GM20431 (cell line): ENCODE results near the gene COL8A2.
"Not testable (repeated sequence)": the region's sequence is repeated elsewhere in the genome, so short reads cannot be mapped to it uniquely, and the experiment has no call there.

Experiments
- in situ Hi-C: fragments of 300-500 bp; cut with MseI, MboI; formaldehyde crosslinking; loops from one replicate; pipeline ENCODE4 v1.15.0; 2020; ENCODE audit warnings: low sequenced_read_pairs; ENCODE audit not compliant: unreplicated experiment

The COL8A2 gene

GRCh38 chr1:36125129-36125991, at the start of gene COL8A2:
Gene COL8A2, minus strand, starts transcription at chr1:36125222. Its CDS starts 24,980 bp downstream, at chr1:36100242.
- in situ Hi-C loops, result no loop called here

GRCh38 chr1:36174713-36175112, 49.7 kb upstream of the COL8A2 start:
- in situ Hi-C loops, result no loop called here

GRCh38 chr1:36172983-36173382, 48.0 kb upstream of the COL8A2 start:
- in situ Hi-C loops, result no loop called here

GRCh38 chr1:36172017-36172747, 47.2 kb upstream of the COL8A2 start:
- in situ Hi-C loops, result no loop called here

- in situ Hi-C loops, result no loop called here
These were observed 45.8 kb upstream of the COL8A2 start for GRCh38 chr1:36170643-36171412.

GRCh38 chr1:36168514-36168913, 43.5 kb upstream of the COL8A2 start:
- in situ Hi-C loops, result no loop called here

GRCh38 chr1:36166938-36167905, 42.2 kb upstream of the COL8A2 start:
- in situ Hi-C loops, result no loop called here

- in situ Hi-C loops, result no loop called here
These were observed 41.1 kb upstream of the COL8A2 start for GRCh38 chr1:36166136-36166535.

- in situ Hi-C loops, result no loop called here
These were observed 40.1 kb upstream of the COL8A2 start for GRCh38 chr1:36165145-36165544.

GRCh38 chr1:36164361-36164760, 39.3 kb upstream of the COL8A2 start:
- in situ Hi-C loops, result no loop called here

- in situ Hi-C loops, result no loop called here
These were observed 38.4 kb upstream of the COL8A2 start for GRCh38 chr1:36163426-36163825.

- in situ Hi-C loops, result no loop called here
These were observed 37.7 kb upstream of the COL8A2 start for GRCh38 chr1:36162680-36163239.

- in situ Hi-C loops, result no loop called here
These were observed 36.9 kb upstream of the COL8A2 start for GRCh38 chr1:36161641-36162531.

- in situ Hi-C loops, result no loop called here
These were observed 36.0 kb upstream of the COL8A2 start for GRCh38 chr1:36160949-36161485.

- in situ Hi-C loops, result no loop called here
These were observed 35.4 kb upstream of the COL8A2 start for GRCh38 chr1:36160388-36160948.

GRCh38 chr1:36159614-36160387, 34.8 kb upstream of the COL8A2 start:
- in situ Hi-C loops, result no loop called here

- in situ Hi-C loops, result not testable (repeated sequence)
These were observed 33.8 kb upstream of the COL8A2 start for GRCh38 chr1:36158827-36159252.
